Measurements from ENCODE around the gene HOMER2.

Gene HOMER2

GRCh38 chr15:82907350-82907749, 45.2 kb downstream of the HOMER2 start:
- no peak for TF ChIP-seq CTCF (IDR thresholded peaks at IDR 0.05; ENCODE audit: low read depth, low read length)
- H3K4me3 ChIP-seq (replicated peaks in 1 of 2; ENCODE audit: low read depth in 2 of 2, low read length in 2 of 2), result no peak overlapping the region
- DNase-seq (ENCODE audit: low read depth in 2 of 2), result no peak

GRCh38 chr15:82904574-82904973, 47.9 kb downstream of the HOMER2 start:
- no peak for DNase-seq (ENCODE audit: low read depth in 2 of 2)
- TF ChIP-seq CTCF (IDR thresholded peaks at IDR 0.05; ENCODE audit: low read depth, low read length), result no peak
- no peak overlapping the region for H3K4me3 ChIP-seq (replicated peaks in 1 of 2; ENCODE audit: low read depth in 2 of 2, low read length in 2 of 2)

- no peak for TF ChIP-seq CTCF (IDR thresholded peaks at IDR 0.05; ENCODE audit: low read depth, low read length)
- H3K4me3 ChIP-seq (replicated peaks in 1 of 2; ENCODE audit: low read depth in 2 of 2, low read length in 2 of 2), result no peak overlapping the region
- no peak for DNase-seq (ENCODE audit: low read depth in 2 of 2)
These were observed 49.0 kb downstream of the HOMER2 start for GRCh38 chr15:82903511-82903910.

- TF ChIP-seq CTCF (IDR thresholded peaks at IDR 0.05; ENCODE audit: low read depth, low read length), result no peak
- no peak for DNase-seq (ENCODE audit: low read depth in 2 of 2)
- H3K4me3 ChIP-seq (replicated peaks in 1 of 2; ENCODE audit: low read depth in 2 of 2, low read length in 2 of 2), result no peak overlapping the region
These were observed 51.3 kb downstream of the HOMER2 start for GRCh38 chr15:82901114-82901805.

GRCh38 chr15:82900511-82901060, 51.9 kb downstream of the HOMER2 start:
- DNase-seq (ENCODE audit: low read depth in 2 of 2), result no peak
- H3K4me3 ChIP-seq (replicated peaks in 1 of 2; ENCODE audit: low read depth in 2 of 2, low read length in 2 of 2), result no peak overlapping the region
- no peak for TF ChIP-seq CTCF (IDR thresholded peaks at IDR 0.05; ENCODE audit: low read depth, low read length)

- H3K4me3 ChIP-seq (replicated peaks in 1 of 2; ENCODE audit: low read depth in 2 of 2, low read length in 2 of 2), result no peak overlapping the region
- DNase-seq (ENCODE audit: low read depth in 2 of 2), result no peak
- TF ChIP-seq CTCF (IDR thresholded peaks at IDR 0.05; ENCODE audit: low read depth, low read length), result no peak
These were observed 53.6 kb downstream of the HOMER2 start for GRCh38 chr15:82898961-82899360.

- TF ChIP-seq CTCF (IDR thresholded peaks at IDR 0.05; ENCODE audit: low read depth, low read length), result no peak
- H3K4me3 ChIP-seq (replicated peaks in 1 of 2; ENCODE audit: low read depth in 2 of 2, low read length in 2 of 2), result no peak overlapping the region
- no peak for DNase-seq (ENCODE audit: low read depth in 2 of 2)
These were observed 56.5 kb downstream of the HOMER2 start for GRCh38 chr15:82895983-82896382.

All from cardiac fibroblast (primary cell).